SK-N-MC (cell line): ENCODE results near the gene CDX2.

Source experiments
- EZH2 ChIP-seq: fragments of 200-600 bp; sonication (generic); IDR thresholded peaks from one replicate; pipeline ENCODE4 v1.6.1; 2017; ENCODE audit warnings: antibody characterized with exemption
- FOXP2 ChIP-seq: optimal IDR thresholded peaks from 2 replicates; pipeline ENCODE3; 2011; ENCODE audit warnings: mild to moderate bottlenecking, moderate library complexity; ENCODE audit not compliant: insufficient read depth; ENCODE audit errors: extremely low read length, control extremely low read depth
- POLR2AphosphoS5 ChIP-seq: IDR thresholded peaks from 2 replicates; pipeline ENCODE4 v1.6.1; 2012; ENCODE audit warnings: mild to moderate bottlenecking, low read depth, low read length, borderline replicate concordance

GRCh38 chr13:27923794-27924528 is 45.2 kb downstream of the CDX2 start:
- no peak for TF ChIP-seq POLR2AphosphoS5
- no peak for TF ChIP-seq FOXP2
- TF ChIP-seq EZH2 = no peak
